ENCODE results near the gene BSG. TPM values are rescaled to one million over a fixed set of nuclear protein-coding genes. Genes with fewer than 3 reads are reported as not detected.
"Not testable (repeated sequence)": the region's sequence is repeated elsewhere in the genome, so short reads cannot be mapped to it uniquely, and the experiment has no call there.

The BSG gene
- polyA plus RNA-seq, 3 donors from 2014 or later: 513 to 682 (median 576) TPM

DNA sequence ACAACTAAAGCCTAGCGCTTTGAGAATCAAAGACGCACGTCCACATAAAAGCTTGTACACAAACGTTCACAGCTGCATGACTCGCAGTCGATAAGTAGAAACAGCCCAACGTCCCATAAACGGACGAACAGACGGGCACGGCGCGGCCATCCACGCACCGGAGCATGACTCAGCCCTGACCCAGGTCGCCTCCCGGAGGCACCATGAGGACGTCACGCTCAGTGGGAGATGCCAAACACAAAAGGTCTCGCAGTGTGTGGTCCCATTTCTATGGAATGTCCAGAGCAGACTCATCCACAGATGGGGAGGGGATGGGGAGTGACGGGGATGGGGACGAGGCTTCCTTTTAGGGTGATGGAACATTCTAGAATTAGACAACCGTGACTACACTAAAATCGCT, 51.6 kb downstream of the BSG start:
- Mint-ChIP-seq H3K9me3 (no peaks in the 10 kb centered on the region), H3K4me1 (peaks cover 5 to 6% of the 10 kb centered on the region in 2 donors), H3K27ac (no peak overlapping the region), H3K36me3 (peaks cover 5 to 14% (median 13%) of the 10 kb centered on the region in 3 donors), H3K27me3 (ENCODE audit: low read depth in 3 of 3) (peaks cover 0 to 3% (median 3%) of the 10 kb centered on the region in 3 donors), H3K4me3 (no peak overlapping the region)
- no peak for DNase-seq

DNA sequence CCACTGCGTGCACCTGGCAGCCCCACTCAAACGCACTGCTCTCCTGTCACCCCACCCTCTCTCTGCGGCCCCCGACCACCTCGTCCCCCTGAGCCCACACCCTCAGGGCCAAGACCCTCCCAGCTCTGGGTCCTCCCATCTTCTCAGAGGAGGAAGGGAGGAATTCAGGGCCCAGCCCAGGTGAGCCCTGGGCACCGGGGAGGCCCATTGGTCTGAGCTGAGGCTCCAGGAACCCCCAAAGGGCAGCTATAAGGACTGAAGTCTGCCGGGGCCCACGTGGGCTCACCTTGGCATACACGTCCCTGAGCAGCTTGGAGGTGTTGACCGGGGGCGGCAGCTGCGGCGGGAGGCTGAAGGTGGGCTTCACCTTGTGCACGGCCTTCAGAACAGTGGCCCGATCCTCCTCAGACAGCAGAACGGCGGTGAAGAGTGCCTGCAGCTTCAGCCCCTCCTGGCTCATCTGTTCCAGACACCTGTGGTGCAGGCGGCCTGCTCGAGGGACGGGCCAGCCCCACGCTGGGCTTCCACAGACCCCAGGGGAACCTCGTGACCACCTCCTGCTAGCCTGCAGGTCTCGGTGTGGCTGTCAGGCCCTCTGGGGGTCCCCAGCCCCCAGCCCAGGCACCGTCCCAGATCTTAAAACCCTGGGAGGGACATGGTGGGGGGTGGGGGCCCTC, 52.2 kb downstream of the BSG start:
- Mint-ChIP-seq H3K4me1 (peaks cover 7 to 8% of the 10 kb centered on the region in 2 donors), H3K36me3 (peaks cover 5 to 16% (median 16%) of the 10 kb centered on the region in 3 donors), H3K4me3 (no peak overlapping the region), H3K27ac (no peak overlapping the region), H3K9me3 (no peaks in the 10 kb centered on the region), H3K27me3 (ENCODE audit: low read depth in 3 of 3) (peaks cover 0 to 3% (median 3%) of the 10 kb centered on the region in 3 donors)
- no peak for DNase-seq

- Mint-ChIP-seq H3K27me3 (ENCODE audit: low read depth in 3 of 3) (peaks cover 0 to 3% (median 3%) of the 10 kb centered on the region in 3 donors), H3K4me1 (peaks cover 8 to 10% of the 10 kb centered on the region in 2 donors), H3K9me3 (no peaks in the 10 kb centered on the region), H3K36me3 (peaks cover 5 to 16% (median 16%) of the 10 kb centered on the region in 3 donors), H3K4me3 (no peak overlapping the region), H3K27ac (no peak overlapping the region)
- DNase-seq: no peak
Measured at GRCh38 chr19:625257-625656, 52.9 kb downstream of the BSG start.

DNA sequence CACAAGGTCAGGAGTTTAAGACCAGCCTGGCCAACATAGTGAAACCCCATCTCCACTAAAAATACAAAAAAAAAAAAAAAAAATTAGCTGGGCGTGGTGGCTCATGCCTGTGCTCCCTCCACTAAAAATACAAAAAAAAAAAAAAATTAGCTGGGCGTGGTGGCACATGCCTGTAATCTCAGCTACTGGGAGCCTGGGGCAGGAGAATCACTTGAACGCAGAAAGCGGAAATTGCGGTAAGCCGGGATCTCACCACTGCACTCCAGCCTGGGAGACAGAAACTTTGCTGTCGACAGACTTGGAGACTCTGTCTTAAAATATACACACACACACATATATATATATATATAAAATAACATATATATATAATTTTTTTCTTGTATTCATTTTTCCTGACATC, 54.2 kb downstream of the BSG start:
- Mint-ChIP-seq H3K4me1 (peaks cover 13 to 15% of the 10 kb centered on the region in 2 donors), H3K36me3 (peaks cover 5 to 16% (median 16%) of the 10 kb centered on the region in 3 donors)
- not testable (repeated sequence) for H3K9me3 Mint-ChIP-seq; H3K27ac Mint-ChIP-seq; H3K4me3 Mint-ChIP-seq; H3K27me3 Mint-ChIP-seq (ENCODE audit: low read depth in 3 of 3); DNase-seq

DNA sequence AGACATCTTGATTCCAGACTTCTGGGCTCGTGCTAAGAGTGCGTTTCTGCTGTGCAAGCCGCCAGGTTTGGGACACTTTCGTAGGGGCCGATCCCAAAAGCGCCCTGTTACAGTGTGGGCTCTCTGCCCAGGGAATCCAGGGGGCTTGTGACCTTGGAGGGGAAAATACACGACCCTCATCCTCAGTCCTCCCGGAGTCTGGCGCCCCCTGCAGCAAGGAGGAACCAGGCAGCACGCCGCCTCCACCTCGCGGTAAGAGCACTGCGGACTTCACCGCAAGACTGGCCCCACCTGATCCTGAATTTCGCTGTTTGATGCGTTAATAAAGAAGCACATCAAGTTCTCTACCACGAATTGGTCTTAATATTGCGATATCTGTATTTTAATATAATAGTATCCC, 55.8 kb downstream of the BSG start:
- Mint-ChIP-seq H3K4me1 (peaks cover 13 to 29% of the 10 kb centered on the region in 2 donors), H3K4me3 (no peak overlapping the region), H3K27ac (no peak overlapping the region), H3K9me3 (no peaks in the 10 kb centered on the region), H3K27me3 (ENCODE audit: low read depth in 3 of 3) (peaks cover 3 to 11% (median 10%) of the 10 kb centered on the region in 3 donors), H3K36me3 (peaks cover 5 to 16% (median 16%) of the 10 kb centered on the region in 3 donors)
- no peak for DNase-seq

DNA sequence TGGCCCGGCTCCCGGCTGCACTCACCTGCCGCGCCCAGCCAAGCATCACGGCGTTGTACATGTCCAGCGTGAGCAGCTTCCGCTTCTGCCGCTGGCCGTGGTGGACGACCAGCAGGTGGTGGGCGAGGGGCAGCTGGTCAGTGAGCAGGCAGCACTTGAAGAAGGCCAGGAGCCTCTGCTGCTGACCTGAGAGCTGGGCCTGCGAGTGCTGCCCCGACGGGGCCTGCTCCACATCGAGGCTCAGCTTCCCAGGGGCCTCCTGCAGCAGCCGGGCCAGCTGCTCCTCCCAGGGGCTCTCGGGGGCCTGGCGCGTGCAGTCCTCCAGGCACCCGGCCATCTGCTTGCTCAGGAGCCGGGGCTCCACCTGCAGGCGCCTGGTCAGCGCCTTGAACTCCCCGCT, 57.1 kb downstream of the BSG start:
- H3K36me3 Mint-ChIP-seq: peaks cover 5 to 16% (median 16%) of the 10 kb centered on the region in 3 donors
- H3K4me3 Mint-ChIP-seq, H3K9me3 Mint-ChIP-seq, DNase-seq, H3K27ac Mint-ChIP-seq: not testable (repeated sequence)
- H3K27me3 Mint-ChIP-seq (ENCODE audit: low read depth in 3 of 3): peaks cover 10 to 16% (median 14%) of the 10 kb centered on the region in 3 donors
- H3K4me1 Mint-ChIP-seq: peaks cover 21 to 38% of the 10 kb centered on the region in 2 donors

- peaks cover 10 to 16% (median 14%) of the 10 kb centered on the region in 3 donors for H3K27me3 Mint-ChIP-seq (ENCODE audit: low read depth in 3 of 3)
- peak overlapping the region in 1 of 5 donors; percentile 13 for H3K4me3 Mint-ChIP-seq
- peaks cover 21 to 38% of the 10 kb centered on the region in 2 donors for H3K4me1 Mint-ChIP-seq
- no peaks in the 10 kb centered on the region for H3K9me3 Mint-ChIP-seq
- peaks cover 5 to 16% (median 16%) of the 10 kb centered on the region in 3 donors for H3K36me3 Mint-ChIP-seq
- H3K27ac Mint-ChIP-seq: peak overlapping the region in 1 of 6 donors; percentile 55
- no peak for DNase-seq
Measured at GRCh38 chr19:629961-630714, 57.7 kb downstream of the BSG start.

DNA sequence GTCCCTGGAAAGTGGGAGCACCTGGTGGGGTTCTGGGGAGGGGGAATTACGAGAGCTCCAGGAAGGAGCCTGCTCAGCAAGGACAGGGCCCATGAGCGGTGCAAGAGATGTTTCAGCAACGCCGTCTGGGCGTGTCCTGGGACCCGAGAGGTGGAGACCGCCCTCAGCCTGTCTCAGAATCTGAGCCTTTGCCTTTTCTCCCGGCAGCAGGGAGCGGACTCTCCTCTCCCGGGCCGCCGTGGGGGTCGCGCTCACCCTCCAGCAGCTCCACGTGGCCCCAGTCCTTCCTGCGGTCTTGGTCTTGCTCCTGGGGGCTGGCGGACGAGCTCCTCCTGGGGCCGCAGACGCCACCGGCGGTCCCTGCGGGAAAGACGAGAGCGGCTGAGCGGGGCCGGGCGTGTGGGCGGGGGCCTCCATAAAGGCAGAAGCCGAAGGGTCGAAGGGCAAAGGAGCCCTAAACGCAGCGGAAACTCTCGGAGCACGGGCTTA, 60.2 kb downstream of the BSG start:
- DNase-seq: no peak
- Mint-ChIP-seq H3K27ac (peak overlapping the region; percentile 86 to 95 (median 93)), H3K36me3 (peaks cover 5 to 9% (median 9%) of the 10 kb centered on the region in 3 donors), H3K4me3 (peak overlapping the region; percentile 90 to 97 (median 93)), H3K27me3 (ENCODE audit: low read depth in 3 of 3) (peaks cover 10 to 14% (median 13%) of the 10 kb centered on the region in 3 donors), H3K9me3 (no peaks in the 10 kb centered on the region), H3K4me1 (peaks cover 21 to 37% of the 10 kb centered on the region in 2 donors)

Other genes with a start within 250 kb of the BSG start
- gene MIER2, start 227.8 kb upstream of the BSG start, polyA plus RNA-seq: 1 to 10 TPM; 2.0 to 5.8 (median 4.9) TPM
- gene C2CD4C, start 163.4 kb upstream of the BSG start, polyA plus RNA-seq: not detected
- not detected for gene SHC2, start 111.6 kb upstream of the BSG start, polyA plus RNA-seq
- under 1 TPM in 1 of 3 donors, not detected in 2; 0.30 TPM for gene MADCAM1, start 76.1 kb upstream of the BSG start, polyA plus RNA-seq
- gene TPGS1, start 65.1 kb upstream of the BSG start, polyA plus RNA-seq: 10 to 100 TPM; 28.8 to 63.6 (median 37.0) TPM
- 10 to 100 TPM; 40.6 to 57.7 (median 48.5) TPM for gene CDC34, start 40.8 kb upstream of the BSG start, polyA plus RNA-seq
- 100 to 1,000 TPM; 584 to 982 (median 652) TPM for gene GZMM, start 28.5 kb upstream of the BSG start, polyA plus RNA-seq
- gene HCN2, start 17.3 kb downstream of the BSG start, polyA plus RNA-seq: not detected
- 10 to 100 TPM; 26.6 to 38.1 (median 37.5) TPM for gene POLRMT, start 60.9 kb downstream of the BSG start, polyA plus RNA-seq
- under 1 TPM in 1 of 3 donors, not detected in 2; 0.54 TPM for gene FGF22, start 67.3 kb downstream of the BSG start, polyA plus RNA-seq
- 100 to 1,000 TPM in 1 of 3 donors, 10 to 100 TPM in 2; 78.7 to 119 (median 94.4) TPM for gene RNF126, start 90.6 kb downstream of the BSG start, polyA plus RNA-seq
- gene FSTL3, start 103.8 kb downstream of the BSG start, polyA plus RNA-seq: 1 to 10 TPM in 2 of 3 donors, not detected in 1; 1.4 to 2.6 TPM
- 10 to 100 TPM in 1 of 3 donors, 1 to 10 TPM in 2; 5.8 to 41.4 (median 6.3) TPM for gene PRSS57, start 122.9 kb downstream of the BSG start, polyA plus RNA-seq
- gene PALM, start 136.3 kb downstream of the BSG start, polyA plus RNA-seq: not detected
- gene MISP, start 178.5 kb downstream of the BSG start, polyA plus RNA-seq: not detected
- gene PTBP1, start 224.9 kb downstream of the BSG start, polyA plus RNA-seq: 100 to 1,000 TPM in 1 of 3 donors, 10 to 100 TPM in 2; 70.0 to 185 (median 87.8) TPM
- gene PLPPR3, start 249.4 kb downstream of the BSG start, polyA plus RNA-seq: not detected

Data from immature natural killer cell (primary cell).